Jurkat, Clone E6-1 (cell line): ENCODE measurements around the gene RSRC1.
"Not testable (repeated sequence)": the region's sequence is repeated elsewhere in the genome, so short reads cannot be mapped to it uniquely, and the experiment has no call there.

Experiments
- DNase-seq: peaks from one replicate; pipeline ENCODE4 v3.0.0-alpha.2; 2011; ENCODE audit warnings: low read depth, low spot score
- H3K4me3 ChIP-seq: 2 replicates; pipeline ENCODE4 v1.5.1; 2011; ENCODE audit warnings: mild to moderate bottlenecking, low read length, control low read depth, moderate library complexity

Gene RSRC1

GRCh38 chr3:158098309-158098639 is 11.6 kb upstream of the RSRC1 start:
- DNase-seq, result no peak
- H3K4me3 ChIP-seq, result peak overlapping the region; percentile 66

DNA sequence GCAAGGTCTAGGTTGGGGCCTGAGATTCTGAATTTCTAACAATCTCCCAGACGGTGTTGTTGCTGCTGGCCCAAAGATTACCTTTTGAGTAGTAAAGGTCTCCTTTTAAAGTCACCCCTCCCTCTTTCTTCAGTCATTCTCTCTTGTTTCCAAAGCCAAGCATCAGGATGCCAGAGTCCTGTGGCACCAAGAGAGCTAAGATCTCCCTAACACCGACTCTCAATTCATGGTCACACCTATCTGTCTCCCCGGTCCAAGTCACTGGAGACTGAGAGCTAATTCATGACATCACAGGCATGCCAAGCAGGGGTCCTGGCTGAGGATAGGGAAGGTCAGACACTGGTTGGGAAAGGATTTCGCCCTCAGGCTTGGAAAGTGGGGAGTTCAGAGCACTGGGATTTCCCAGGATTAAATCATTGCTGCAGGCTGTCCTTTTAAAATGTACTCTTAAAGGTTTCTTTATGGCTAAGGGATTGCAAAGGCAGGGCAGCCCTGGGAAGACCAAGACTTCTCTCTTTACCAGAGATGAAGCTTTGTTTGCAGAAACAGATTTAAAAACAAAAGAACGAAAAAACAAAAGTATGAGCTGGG is 11.0 kb upstream of the RSRC1 start:
- no peak overlapping the region for H3K4me3 ChIP-seq
- no peak for DNase-seq

DNA sequence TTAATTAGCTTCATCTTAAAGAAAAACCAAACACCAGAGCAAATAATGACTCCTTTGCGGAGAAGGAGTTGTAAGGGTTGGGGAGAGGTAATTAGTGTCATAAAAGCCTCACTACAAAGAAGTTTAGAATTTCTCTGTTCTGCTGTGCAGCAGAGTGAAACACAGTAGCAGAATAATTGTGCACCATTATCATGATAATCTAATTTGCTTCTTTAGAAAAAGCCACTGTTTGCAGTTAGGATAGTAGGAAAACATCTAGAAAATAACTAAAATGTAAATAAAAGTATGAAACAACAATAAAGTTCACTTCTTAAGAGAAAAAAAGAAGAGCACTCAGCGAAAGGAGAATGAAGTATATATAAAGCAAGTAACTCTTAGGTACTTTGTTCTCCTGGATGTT is 9.2 kb upstream of the RSRC1 start:
- no peak overlapping the region for H3K4me3 ChIP-seq
- no peak for DNase-seq

DNA sequence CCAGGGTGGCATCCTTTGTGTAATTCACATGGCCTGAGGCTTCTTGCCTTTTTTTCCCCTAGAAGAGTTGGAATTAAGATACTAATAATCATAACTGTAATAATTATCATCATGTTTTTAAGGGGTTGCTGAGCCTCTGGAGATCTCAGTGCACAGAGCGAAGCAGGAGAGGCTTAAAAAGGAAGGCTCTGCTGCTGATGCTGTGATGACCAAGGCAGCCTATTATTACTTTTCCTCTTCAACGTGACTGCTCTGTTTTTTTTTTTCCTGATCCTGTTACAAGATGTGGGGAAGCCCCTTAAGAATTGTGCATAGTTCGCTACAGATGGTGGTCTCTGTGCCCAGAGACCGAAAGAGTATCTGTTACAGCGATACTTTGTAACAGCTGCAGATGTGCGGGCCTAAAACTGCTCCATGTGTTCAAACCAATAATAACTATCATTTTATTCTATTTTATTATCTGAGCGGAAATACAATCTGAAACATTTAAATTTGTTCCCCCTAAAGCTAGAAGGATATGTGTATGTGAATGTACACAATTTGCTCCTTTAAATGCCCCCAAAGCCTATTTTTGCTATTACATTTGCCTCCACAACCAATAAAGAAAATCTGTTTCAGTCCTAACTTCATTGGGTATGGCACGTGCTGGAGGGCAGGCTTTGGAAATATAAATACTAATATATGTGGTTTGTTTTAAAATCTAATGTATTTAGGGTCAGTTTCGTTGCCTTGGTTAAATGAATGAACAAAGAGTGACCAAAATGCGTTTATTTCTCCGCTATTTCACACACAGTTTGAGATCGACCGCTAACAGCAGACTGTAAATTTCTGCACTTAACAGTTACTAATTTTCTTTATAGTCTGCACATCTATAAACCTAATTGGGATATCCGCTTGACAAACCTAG is 8.3 kb upstream of the RSRC1 start:
- no peak overlapping the region for H3K4me3 ChIP-seq
- no peak for DNase-seq

- no peak for DNase-seq
- H3K4me3 ChIP-seq, result no peak overlapping the region
Measured at GRCh38 chr3:158102242-158103080, 7.4 kb upstream of the RSRC1 start.

DNA sequence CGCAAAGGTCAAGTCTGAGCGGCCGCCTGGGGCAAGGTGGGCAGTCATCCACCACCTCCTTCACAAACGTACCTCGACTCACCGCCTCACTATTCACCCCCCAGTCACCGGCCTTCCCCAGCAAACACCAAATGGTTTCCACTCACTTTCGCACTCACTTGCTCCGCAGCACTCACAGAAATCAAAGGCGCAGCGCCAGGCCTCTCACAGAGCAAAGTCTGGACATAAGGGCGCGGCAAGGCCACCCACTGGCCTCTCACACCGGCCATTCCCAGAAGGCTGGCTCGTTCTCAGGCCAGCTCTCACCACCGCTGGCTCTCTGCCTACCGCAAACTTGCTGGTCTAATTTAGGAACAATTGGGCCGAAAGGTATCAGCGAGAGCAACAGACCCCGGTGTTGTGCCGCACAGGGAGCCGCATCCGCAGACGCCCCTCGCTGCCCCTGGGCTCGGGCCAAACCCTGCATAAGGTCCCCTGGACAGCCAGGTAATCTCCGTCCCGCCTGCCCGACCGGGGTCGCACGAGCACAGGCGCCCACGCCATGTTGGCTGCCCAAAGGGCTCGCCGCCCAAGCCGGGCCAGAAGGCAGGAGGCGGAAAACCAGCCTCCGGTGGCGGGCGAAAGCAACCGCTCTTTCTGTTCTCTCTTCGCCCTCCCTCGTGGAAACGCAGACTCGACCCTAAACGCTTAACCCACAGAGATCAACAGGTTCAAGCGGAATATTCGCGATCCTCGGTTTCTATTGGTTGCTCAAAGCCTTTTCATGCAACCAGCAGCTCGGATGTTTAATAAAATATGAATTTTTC is 6.6 kb upstream of the RSRC1 start:
- DNase-seq, result no peak
- H3K4me3 ChIP-seq, result no peak overlapping the region

DNA sequence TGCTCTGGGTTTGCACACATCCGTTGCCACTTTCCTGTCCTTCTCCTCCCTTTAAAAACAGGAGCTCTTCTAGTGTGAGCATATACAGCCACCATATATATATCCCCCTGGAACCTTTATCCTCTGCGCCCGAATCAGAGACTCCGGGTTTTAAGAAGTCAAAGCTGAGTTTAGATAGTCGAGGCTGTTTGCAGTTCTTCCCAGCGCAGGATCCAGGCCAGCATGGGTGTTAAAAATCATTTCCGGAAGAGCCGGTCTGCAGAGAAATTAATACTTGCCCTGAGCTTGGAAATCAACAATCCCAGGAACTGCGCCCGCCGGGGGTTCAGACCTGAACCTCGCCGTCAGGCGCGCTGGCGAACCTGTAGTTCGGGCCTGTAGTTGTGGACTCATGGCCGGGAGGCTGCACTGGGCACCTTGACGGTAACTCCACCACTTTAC is 6.0 kb upstream of the RSRC1 start:
- no peak overlapping the region for H3K4me3 ChIP-seq
- DNase-seq, result no peak

GRCh38 chr3:158104431-158104921 is 5.4 kb upstream of the RSRC1 start:
- no peak for DNase-seq
- no peak overlapping the region for H3K4me3 ChIP-seq

DNA sequence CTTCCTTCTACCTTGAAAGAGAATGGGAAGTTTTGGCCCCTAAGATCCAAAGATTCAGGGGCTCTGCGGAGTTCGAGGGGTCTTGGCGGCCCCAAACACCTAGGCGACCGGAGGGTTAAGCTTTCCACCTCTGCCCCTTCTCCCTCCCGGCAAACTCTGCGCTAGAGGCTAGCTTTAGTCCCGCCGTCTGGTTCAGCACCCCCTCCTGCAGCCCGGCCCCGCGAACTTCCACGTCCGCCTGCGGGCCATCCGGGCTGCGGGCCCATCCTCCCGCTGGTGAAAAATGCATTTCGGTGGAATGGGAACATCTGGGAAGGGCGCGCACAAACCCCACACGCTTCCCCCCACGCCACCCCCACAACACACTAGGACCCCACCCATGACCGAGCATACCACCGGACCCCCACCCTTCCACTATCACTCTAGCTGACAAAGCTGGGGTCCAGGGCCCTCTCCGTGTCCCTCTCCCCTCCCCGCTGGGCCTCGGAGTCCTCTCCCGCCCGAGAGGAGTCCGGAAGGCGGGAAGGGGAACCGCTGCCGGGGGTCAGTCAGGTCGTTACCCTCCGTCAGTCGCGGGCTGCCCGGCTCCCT is 4.7 kb upstream of the RSRC1 start:
- no peak for DNase-seq
- peak overlapping the region; percentile 58 for H3K4me3 ChIP-seq

DNA sequence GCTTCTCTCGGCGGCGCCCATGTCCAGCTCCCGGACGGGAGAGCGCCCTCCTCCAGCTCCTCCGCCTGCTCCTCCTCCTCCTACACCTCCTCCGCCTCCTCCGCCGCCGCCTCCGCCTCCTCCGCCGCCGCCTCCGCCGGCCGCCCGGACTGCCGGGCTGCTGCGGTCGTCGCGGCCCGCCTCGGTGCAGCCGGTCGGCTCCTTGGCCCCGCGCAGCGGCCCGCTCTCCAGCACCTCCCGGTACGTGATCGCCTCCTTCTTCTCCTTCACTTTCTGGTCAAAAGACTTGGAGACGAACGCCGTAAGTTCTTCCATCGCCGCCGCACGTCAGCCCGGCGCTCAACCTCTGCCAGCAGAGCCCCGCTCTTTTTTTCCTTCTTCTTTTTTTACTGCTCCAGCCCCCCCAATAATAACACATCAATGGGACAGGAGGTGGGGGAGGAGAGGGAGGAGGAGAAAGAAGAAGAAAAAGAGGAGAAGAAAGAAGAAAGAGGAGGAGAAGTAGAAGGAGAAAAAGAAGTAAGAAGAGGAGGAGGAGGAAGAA is 4.1 kb upstream of the RSRC1 start:
- peak overlapping the region; percentile 58 for H3K4me3 ChIP-seq
- no peak for DNase-seq

DNA sequence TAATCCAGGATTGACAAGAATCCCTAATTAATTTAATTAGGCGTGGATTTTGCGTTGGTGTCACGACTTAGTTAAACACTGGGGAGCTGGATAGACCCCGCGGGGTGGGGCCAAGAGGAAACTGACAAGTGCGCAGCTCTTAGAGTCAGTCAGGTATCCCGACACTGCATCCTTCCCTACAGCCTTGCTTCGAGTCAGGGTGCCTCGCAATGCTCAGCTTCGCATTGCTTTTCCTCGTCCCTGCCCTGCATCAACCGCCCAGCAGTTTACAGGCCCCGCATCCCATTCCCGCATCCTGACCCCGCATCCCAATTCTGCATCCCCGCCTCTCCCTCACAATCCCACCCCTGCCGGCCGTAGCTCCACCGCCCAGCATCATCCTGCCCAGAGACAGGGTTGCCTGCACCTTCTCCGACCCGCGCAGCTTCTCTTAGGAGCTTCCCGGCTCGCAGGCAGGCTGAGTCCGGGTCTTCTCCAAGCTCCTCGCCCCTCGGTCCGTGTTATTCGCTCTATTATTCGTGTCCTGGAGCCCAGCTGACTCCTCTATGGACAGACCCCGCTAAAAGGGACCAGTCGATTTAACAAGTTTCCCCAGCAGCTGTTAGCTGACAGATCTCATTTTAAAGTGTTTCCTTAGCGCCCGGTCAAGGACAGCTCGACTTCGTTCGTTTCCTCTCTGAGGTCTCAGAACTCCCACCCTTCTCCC is 3.0 kb upstream of the RSRC1 start:
- DNase-seq, result no peak

GRCh38 chr3:158107605-158108444 is 2.1 kb upstream of the RSRC1 start:
- H3K4me3 ChIP-seq, result no peak overlapping the region
- DNase-seq, result no peak

More for the DNA sequence above, 3.0 kb upstream of the RSRC1 start:
- H3K4me3 ChIP-seq, result peak overlapping the region; percentile 58

DNA sequence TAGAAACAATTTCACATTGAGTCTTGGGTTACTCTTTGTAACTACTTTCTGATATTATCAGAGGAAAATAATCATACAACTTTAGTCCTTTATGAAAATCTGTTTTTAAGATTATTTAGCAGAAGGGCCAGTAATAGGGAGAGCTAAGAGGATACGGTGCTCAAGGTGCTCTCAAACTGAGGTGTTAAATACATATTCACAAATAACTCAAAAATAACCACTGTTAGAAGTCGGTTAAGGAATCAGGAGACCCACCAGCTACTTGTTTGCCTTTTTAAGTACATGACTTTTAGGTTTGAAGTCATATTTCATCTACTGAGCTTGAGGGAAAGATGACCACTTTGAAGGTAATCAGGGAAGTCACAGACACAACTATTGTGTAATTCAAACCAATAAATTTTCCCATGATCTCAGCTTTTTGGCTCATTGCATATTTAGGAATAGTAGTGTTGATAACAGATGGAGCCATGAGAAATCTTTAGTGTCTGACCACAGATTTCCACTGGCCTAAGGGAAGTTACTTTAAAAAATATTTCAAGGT is 1.4 kb upstream of the RSRC1 start:
- H3K4me3 ChIP-seq, result no peak overlapping the region
- DNase-seq, result no peak

DNA sequence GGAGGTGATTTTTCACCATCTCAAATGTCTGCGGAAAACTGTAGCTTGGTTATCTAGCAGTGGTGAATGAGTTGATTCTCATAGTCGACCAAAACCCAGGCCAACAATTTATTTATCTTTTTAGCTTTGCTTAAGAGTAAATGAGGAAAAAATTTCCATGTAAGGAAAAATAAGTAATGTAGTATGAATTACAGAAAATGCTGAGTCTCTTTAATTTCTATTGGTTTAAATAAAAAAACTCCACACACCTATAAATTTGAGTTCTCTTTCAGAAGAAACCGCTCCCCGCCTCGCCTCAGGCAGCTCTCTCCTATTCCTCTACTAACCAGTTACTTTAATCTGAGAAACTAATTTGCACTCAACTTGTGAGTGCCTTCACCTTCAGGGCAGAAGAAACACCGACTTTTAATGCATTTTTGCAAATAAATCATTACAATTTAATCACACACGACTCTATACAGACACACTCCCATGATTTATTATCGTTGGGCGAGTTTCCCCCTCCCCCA is 540 bp upstream of the RSRC1 start:
- H3K4me3 ChIP-seq, result peak overlapping the region; percentile 92
- no peak for DNase-seq

DNA sequence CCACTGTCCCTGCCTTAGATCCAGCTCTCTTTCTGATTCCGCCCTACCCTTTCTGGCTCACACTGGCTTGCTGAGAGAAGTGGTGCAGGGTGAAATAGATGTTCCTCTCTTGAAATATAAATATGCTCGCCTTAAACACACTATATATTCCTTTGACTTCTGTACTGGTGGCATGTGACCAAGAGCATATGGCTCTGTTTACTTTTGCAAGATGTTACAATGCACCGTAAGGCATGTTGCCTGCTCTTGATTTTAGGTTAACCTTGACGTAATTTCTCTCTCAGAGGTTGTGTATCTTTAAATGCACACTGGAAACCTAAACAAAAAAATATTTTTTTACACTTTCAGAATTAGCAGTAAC is 749 bp downstream of the RSRC1 start:
- H3K4me3 ChIP-seq, result peak overlapping the region; percentile 92
- no peak for DNase-seq

DNA sequence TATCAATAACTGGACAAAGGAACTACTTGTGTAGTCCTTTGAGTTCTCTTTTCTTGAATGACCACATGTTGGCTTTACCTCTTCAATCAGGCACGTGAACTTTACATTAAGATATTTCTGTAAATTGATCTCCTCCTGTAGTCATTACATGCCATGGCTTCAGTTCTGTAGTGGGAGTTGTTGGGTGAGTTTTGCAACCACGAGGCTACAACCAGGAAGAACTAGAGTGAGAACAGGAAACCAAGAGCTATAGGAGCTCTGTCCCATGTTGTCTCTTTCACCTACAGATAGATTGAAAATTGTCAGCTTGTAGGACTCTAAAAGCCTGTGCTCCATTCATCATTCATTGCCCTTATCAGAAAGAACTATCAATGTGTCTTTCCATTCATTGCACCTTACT is 2.0 kb downstream of the RSRC1 start:
- DNase-seq, result no peak
- H3K4me3 ChIP-seq, result no peak overlapping the region

DNA sequence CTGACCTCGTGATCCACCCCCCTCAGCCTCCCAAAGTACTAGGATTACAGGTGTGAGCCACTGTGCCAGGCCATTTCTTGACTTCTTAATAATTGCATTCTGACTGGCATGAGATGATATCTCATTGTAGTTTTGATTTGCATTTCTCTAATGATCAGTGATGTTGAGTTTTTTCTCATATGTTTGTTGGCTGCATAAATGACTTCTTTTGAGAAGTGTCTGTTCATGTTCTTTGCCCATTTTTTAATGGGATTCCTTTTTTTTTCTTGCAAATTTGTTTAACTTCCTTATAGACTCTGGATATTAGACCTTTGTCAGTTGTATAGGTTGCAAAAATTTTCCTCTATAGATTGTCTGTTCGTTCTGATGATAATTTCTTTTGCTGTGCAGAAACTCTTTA is 3.7 kb downstream of the RSRC1 start:
- not testable (repeated sequence) for DNase-seq, H3K4me3 ChIP-seq
